Measurements from ENCODE around the gene SSH2. TPM values are rescaled to one million over a fixed set of nuclear protein-coding genes. Genes with fewer than 3 reads are reported as not detected.
"Not testable (repeated sequence)": the region's sequence is repeated elsewhere in the genome, so short reads cannot be mapped to it uniquely, and the experiment has no call there.

Gene SSH2
- total RNA-seq, 1 experiment from 2014 or later, result 2.8 TPM

- Histone ChIP-seq H3K27me3 (peaks cover 10% of the 10 kb centered on the region; the same call in 1 of the 2 replicates), H3K4me3 (no peak within 1 kb of the TSS), H3K36me3 (no peaks in the 10 kb centered on the region), H3K9me3 (no peaks in the 10 kb centered on the region)
- no peak for DNase-seq
These were observed 11.3 kb upstream of the SSH2 start, which contains the start of gene EFCAB5 for GRCh38 chr17:29941334-29941733. EFCAB5 (plus strand) TSS chr17:29941634; CDS start chr17:29941797, 163 bp downstream.

DNA sequence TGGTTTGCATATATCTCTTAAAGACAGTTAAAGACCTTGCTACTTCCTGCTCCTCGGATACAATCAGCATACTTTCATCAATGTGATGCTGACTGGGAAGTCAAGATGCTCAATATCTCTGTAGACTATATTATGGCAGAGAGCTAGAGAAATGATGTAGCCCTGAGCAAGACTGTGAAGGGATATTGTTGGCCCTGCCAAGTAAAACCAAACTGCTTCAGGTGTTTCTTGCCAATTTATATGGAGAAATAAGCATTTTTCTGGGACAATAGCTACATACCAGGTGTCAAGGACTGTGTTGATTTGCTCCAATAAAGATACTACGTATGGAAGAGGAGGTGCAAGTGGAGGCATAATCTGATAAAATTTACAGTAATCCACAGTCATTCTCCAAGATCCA, 6.7 kb upstream of the SSH2 start:
- Histone ChIP-seq H3K36me3 (no peaks in the 10 kb centered on the region), H3K9me3 (no peaks in the 10 kb centered on the region), H3K27me3 (peaks cover 6% of the 10 kb centered on the region; the same call in 1 of the 2 replicates), H3K4me3 (no peak overlapping the region)
- DNase-seq, result no peak

DNA sequence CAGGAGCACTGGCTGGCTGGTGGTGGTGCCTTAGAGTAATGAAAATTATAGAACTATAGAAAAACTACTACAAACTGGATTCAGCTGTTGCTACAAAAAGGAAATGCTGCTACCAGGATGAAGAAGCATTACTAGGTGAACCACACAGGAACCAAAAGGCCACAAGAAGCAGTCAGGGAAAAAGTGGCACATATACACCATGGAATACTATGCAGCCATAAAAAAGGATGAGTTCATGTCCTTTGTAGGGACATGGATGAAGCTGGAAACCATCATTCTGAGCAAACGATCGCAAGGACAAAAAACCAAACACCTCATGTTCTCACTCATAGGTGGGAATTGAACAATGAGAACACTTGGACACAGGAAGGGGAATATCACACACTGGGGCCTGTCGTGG, 5.9 kb upstream of the SSH2 start:
- not testable (repeated sequence) for DNase-seq, H3K36me3 ChIP-seq, H3K4me3 ChIP-seq, H3K9me3 ChIP-seq, H3K27me3 ChIP-seq

- H3K9me3 ChIP-seq, result no peaks in the 10 kb centered on the region
- no peak for DNase-seq
- H3K27me3 ChIP-seq, result no peaks in the 10 kb centered on the region
- no peaks in the 10 kb centered on the region for H3K36me3 ChIP-seq
- H3K4me3 ChIP-seq, result no peak overlapping the region
These were observed 3.4 kb upstream of the SSH2 start for GRCh38 chr17:29933379-29933778.

DNA sequence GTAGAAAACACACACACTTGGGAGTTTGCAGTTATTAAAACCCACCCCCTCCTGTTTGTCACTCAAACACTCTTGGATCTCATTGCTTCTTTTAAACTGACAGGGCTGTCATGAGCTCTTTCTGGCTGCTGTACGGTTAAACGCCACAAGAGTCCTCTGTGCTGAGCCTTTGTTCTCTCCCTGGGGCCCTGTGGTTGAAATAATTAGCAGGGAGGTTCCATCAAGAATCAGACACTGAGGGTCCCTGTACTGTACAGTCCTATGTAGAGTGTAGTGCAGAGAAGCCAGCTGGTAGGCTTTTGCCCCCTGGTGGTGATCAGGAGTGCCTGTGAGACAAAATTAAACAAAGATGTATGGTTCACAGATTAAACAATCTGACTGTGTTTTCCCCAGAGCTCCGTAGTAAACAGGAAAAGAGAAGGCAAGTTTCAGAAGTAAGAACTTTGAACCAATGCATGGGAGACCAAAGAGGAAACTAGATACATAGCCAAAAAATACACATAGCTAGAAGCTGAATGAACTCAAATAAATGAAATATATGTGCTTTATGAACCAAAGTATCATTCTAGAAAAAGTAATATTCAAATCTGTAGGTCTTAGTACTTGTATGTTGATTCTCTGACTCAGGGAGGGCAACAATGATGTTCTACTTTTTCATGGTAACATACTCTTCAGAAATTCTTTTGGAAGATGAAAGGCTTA, 1.4 kb upstream of the SSH2 start:
- Histone ChIP-seq H3K9me3 (no peaks in the 10 kb centered on the region), H3K27me3 (no peaks in the 10 kb centered on the region), H3K4me3 (no peak overlapping the region), H3K36me3 (no peaks in the 10 kb centered on the region)
- peak; percentile 64 for DNase-seq

- DNase-seq, result no peak
- Histone ChIP-seq H3K9me3 (no peaks in the 10 kb centered on the region), H3K27me3 (no peaks in the 10 kb centered on the region), H3K36me3 (no peaks in the 10 kb centered on the region), H3K4me3 (peak overlapping the region; percentile 86)
These were observed 482 bp upstream of the SSH2 start for GRCh38 chr17:29930409-29931010.

DNA sequence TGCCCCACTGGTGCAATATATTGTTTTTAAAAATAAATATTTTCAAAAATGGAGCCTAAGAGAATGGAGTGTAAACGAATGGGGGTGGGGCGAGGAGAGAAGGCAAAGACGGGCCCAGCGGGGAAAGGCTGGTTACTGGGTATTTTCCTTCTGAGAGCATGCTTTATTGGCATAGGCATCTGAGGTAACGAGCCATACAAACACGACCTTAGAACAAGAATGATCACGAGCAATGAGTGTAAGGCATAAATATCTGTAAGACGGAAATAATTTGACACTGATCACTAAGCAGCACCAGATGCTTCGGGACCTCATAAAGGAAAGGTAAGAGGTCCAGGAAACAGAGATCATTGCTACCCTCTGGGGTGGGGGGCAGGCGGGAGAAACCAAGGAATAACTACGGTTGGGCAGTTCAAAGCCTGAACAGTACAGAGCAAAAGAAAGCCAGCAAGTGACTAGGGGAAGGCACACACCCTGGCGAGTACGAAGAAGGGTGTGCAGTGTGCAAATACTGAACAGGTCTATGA, 959 bp downstream of the SSH2 start:
- peak; percentile 24 for DNase-seq
- Histone ChIP-seq H3K36me3 (0 out of 2 replicates have a peak, but pooled peaks cover 2% of the 10 kb centered on the region), H3K27me3 (no peaks in the 10 kb centered on the region), H3K4me3 (peak overlapping the region; percentile 86), H3K9me3 (no peaks in the 10 kb centered on the region)

DNA sequence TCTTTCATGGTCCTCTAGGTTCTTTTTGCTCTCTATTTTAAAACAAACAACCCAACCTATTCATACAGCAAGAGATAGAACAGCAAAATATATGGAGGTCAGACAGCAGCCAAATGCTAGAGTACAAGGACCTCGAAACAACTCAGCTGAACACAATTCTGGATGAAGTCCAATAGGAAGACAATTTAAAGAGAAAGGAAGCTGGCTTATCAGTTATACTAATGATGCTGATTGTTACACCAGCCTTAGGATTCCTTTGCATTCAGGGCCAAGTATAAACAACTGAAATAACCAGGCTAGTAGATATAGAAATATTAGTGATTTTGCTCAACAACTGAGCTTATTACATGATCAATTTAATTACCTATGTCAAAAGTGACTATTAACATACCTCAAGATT, 2.5 kb downstream of the SSH2 start:
- no peaks in the 10 kb centered on the region for H3K9me3 ChIP-seq
- H3K27me3 ChIP-seq, result no peaks in the 10 kb centered on the region
- DNase-seq, result no peak
- 0 out of 2 replicates have a peak, but pooled peaks cover 3% of the 10 kb centered on the region for H3K36me3 ChIP-seq
- no peak overlapping the region for H3K4me3 ChIP-seq

DNA sequence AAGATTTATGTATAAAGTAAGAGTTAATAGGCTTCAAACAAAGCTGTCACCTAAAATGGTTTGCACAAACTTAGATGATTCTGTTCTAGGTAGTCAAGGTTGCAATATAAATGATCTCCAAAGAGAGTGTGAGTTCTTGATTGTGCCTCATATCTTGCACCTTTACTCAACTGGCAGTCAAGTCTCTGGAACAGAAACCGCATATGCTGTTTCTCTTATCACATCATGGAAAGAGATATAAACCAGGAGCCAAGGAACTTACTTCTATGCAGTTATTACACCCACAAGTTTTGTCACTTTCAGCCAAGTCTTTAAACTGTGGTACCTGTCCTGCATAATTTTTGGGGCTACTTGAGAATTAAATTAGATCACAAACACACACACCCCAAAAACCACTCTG, 5.2 kb downstream of the SSH2 start:
- Histone ChIP-seq H3K9me3 (no peaks in the 10 kb centered on the region), H3K36me3 (0 out of 2 replicates have a peak, but pooled peaks cover 3% of the 10 kb centered on the region), H3K4me3 (no peak overlapping the region), H3K27me3 (no peaks in the 10 kb centered on the region)
- DNase-seq, result no peak

GRCh38 chr17:29918922-29919856, 10.8 kb downstream of the SSH2 start:
- Histone ChIP-seq H3K36me3 (0 out of 2 replicates have a peak, but pooled peaks cover 2% of the 10 kb centered on the region), H3K4me3 (no peak overlapping the region), H3K27me3 (no peaks in the 10 kb centered on the region), H3K9me3 (no peaks in the 10 kb centered on the region)
- no peak for DNase-seq

DNA sequence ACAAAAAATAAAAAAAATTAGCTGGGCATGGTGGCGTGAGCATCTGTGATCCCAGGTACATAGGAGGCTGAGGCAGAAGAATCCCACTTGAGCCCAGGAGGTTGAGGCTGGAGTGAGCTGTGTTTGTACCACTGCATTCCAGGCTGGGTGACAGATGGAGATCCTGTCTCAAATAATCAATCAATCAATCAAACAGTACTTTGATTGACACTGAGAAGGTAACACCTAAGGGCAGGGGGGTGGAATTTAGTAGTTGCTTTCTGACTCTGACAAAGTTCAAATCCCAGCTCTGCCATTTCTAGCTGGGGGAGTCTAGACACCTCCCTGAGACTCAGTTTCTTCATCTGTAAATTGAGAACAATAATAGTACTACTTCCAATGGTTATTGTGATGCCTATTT, 12.0 kb downstream of the SSH2 start:
- Histone ChIP-seq H3K9me3 (no peaks in the 10 kb centered on the region), H3K27me3 (no peaks in the 10 kb centered on the region), H3K4me3 (no peak overlapping the region), H3K36me3 (no peaks in the 10 kb centered on the region)
- no peak for DNase-seq

- H3K36me3 ChIP-seq, result no peaks in the 10 kb centered on the region
- H3K9me3 ChIP-seq, result no peaks in the 10 kb centered on the region
- no peak overlapping the region for H3K4me3 ChIP-seq
- no peak for DNase-seq
- no peaks in the 10 kb centered on the region for H3K27me3 ChIP-seq
These were observed 15.1 kb downstream of the SSH2 start for GRCh38 chr17:29914819-29915537.

- H3K36me3 ChIP-seq, result peaks cover 4% of the 10 kb centered on the region; the same call in 1 of the 2 replicates
These were observed 18.3 kb downstream of the SSH2 start for GRCh38 chr17:29911641-29912177.

DNA sequence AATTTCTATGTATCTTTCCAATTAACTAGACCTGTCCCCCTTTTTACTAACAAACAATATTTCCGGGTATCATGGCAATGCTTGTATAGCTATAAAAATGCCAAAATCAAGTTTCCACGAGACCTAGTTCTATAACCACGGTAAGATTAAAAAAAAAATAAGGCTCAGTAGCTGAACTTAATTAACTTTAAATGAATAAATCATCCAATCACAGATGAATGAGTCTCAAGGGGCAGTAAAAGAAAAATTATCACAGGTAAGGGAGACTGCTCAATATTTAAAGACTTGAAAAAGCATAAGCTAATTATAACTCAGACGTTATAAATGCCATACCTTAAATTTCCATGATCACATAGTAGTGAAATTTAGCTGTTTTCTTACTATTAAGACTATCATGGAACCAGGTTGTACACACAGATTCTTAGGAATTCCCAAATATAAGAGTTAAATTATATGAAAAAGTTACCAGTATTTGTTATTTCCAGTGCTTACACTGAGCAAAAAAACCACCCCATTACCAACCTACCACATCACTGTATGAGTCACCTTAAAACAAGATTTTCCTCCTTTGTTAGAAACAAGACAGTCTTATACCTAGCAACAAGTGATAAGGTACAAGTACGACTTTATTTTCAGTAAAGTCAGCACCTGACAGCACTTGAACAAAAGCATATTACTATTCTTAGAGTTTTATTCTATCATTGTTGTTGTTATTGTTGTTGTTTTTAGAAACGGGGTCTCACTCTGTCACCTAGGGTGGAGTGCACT, 20.6 kb downstream of the SSH2 start:
- Histone ChIP-seq H3K27me3 (no peaks in the 10 kb centered on the region), H3K4me3 (no peak overlapping the region), H3K36me3 (peaks cover 4% of the 10 kb centered on the region; the same call in 1 of the 2 replicates), H3K9me3 (peaks cover 9% of the 10 kb centered on the region)
- no peak for DNase-seq

More at GRCh38 chr17:29911641-29912177, 18.3 kb downstream of the SSH2 start:
- Histone ChIP-seq H3K9me3 (no peaks in the 10 kb centered on the region; the same call in 1 of the 2 replicates), H3K27me3 (no peaks in the 10 kb centered on the region), H3K4me3 (no peak overlapping the region)
- DNase-seq, result no peak

DNA sequence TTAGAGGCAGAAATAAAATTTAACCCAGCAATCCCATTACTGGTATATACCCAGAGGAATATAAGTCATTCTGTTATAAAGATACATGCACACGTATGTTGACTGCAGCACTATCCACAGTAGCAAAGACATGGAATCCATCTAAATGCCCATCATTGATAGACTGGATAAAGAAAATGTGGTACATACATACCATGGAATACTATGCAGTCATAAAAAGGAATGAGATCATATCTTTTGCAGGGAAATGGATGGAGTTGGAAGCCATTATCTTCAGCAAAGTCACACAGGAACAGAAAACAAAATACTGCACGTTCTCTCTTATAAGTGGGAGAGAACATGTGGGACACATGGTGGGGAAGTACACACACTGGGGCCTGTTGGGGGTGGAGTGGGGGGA, 23.1 kb downstream of the SSH2 start:
- Histone ChIP-seq H3K4me3 (no peak overlapping the region), H3K36me3 (peaks cover 4% of the 10 kb centered on the region; the same call in 1 of the 2 replicates), H3K9me3 (peaks cover 9% of the 10 kb centered on the region), H3K27me3 (no peaks in the 10 kb centered on the region)
- no peak for DNase-seq

All from MG63 (cell line).